Testis (tissue), 2 donors: ENCODE measurements around the gene AKAP6.

Experiments used
- CTCF ChIP-seq, 3 experiments: fragments of 450-650 bp in 2 of 3; fragments of 200-600 bp in 1 of 3; sonication (generic) in 1 of 3; IDR thresholded peaks; one replicate each; pipeline ENCODE4 v1.5.1; 2016 to 2019; ENCODE audit warnings: antibody characterized with exemption in 3 of 3, mild to moderate bottlenecking in 2 of 3, moderate library complexity in 1 of 3
- POLR2A ChIP-seq: fragments of 450-650 bp; IDR thresholded peaks from one replicate; pipeline ENCODE4 v1.6.1; 2017; ENCODE audit warnings: antibody characterized with exemption, mild to moderate bottlenecking, moderate library complexity

- TF ChIP-seq CTCF (IDR thresholded peaks at IDR 0.05) (no peak), POLR2A (no peak)
Measured at GRCh38 chr14:32531942-32532515, 202.9 kb downstream of the AKAP6 start.
